ENCODE measurements around the gene NUMA1.

GRCh38 chr11:72120930-72121329 lies 40.6 kb upstream of the NUMA1 start:
- TF ChIP-seq EZH2 (IDR thresholded peaks at IDR 0.05) (no peak), POLR2AphosphoS5 (IDR thresholded peaks at IDR 0.05; ENCODE audit: borderline replicate concordance, low read depth, low read length) (no peak), FOXP2 (optimal IDR thresholded peaks at IDR 0.05; ENCODE audit: control extremely low read depth, extremely low read length, insufficient read depth) (no peak)

All from SK-N-MC (cell line).